Panc1 (cell line): ENCODE results near the gene NPLOC4.

Experiments
- CTCF ChIP-seq: fragments of 450-650 bp; IDR thresholded peaks from 2 replicates; pipeline ENCODE4 v1.5.1; 2017; ENCODE audit warnings: mild to moderate bottlenecking
- REST ChIP-seq, 2 experiments: IDR thresholded peaks; 2 replicates each; pipeline ENCODE4 v1.6.1; 2011 to 2012; ENCODE audit warnings: low read depth in 2 of 2, control low read depth in 1 of 2, low read length in 1 of 2, mild to moderate bottlenecking in 1 of 2, moderate library complexity in 1 of 2; ENCODE audit not compliant: insufficient read depth in 1 of 2

- no peak for TF ChIP-seq CTCF
- TF ChIP-seq REST (IDR thresholded peaks at IDR 0.05; ENCODE audit: insufficient read depth in 1 of 2, low read depth in 2 of 2, low read length in 1 of 2) = no peak
Measured at GRCh38 chr17:81508639-81509206, 128.2 kb downstream of the NPLOC4 start.
